GM23338 (cell line): ENCODE measurements around the gene CYCS.

ENCODE experiments used
- CREB1 ChIP-seq: fragments of 250-450 bp; sonication (Bioruptor Pico); IDR thresholded peaks from 2 replicates; pipeline ENCODE4 v1.5.0; 2020; ENCODE audit warnings: low read depth, mild to moderate bottlenecking, moderate library complexity
- CTCF ChIP-seq, 2 experiments: fragments of 200-600 bp in 1 of 2; sonication (generic) in 1 of 2; conservative IDR thresholded peaks; 2 replicates each; pipeline versions ENCODE4 v1.5.1 to v1.6.1; 2016 to 2017; ENCODE audit warnings: antibody characterized with exemption in 2 of 2, low read depth in 2 of 2, mild to moderate bottlenecking in 2 of 2, moderate library complexity in 1 of 2
- EZH2 ChIP-seq: fragments of 200-600 bp; sonication (generic); IDR thresholded peaks from one replicate; pipeline ENCODE4 v1.8.0; 2017; ENCODE audit warnings: antibody characterized with exemption, mild to moderate bottlenecking, low read depth; ENCODE audit not compliant: unreplicated experiment
- EZH2phosphoT487 ChIP-seq: fragments of 200-600 bp; sonication (generic); IDR thresholded peaks from one replicate; pipeline ENCODE4 v1.8.1; 2018; ENCODE audit warnings: antibody characterized with exemption; ENCODE audit not compliant: unreplicated experiment
- NANOG ChIP-seq: IDR thresholded peaks from 2 replicates; pipeline ENCODE4 v1.6.1; 2016; ENCODE audit warnings: antibody characterized with exemption, borderline replicate concordance
- POLR2AphosphoS5 ChIP-seq: IDR thresholded peaks from 2 replicates; pipeline ENCODE4 v1.6.1; 2016; ENCODE audit warnings: antibody characterized with exemption, low read depth
- ZNF114 ChIP-seq: fragments of 250-450 bp; sonication (Bioruptor Pico); IDR thresholded peaks from 2 replicates; pipeline ENCODE4 v1.5.0; 2020; ENCODE audit warnings: mild to moderate bottlenecking, moderate library complexity
- TF ChIP-seq, protein P1 (sequence below): IDR thresholded peaks from one replicate; pipeline ENCODE4 v1.6.1; 2018; ENCODE audit warnings: antibody characterized with exemption; ENCODE audit not compliant: unreplicated experiment
- TF ChIP-seq, protein P2 (sequence below): IDR thresholded peaks from 2 replicates; pipeline ENCODE4 v1.6.1; 2016; ENCODE audit warnings: antibody characterized with exemption

DNA sequence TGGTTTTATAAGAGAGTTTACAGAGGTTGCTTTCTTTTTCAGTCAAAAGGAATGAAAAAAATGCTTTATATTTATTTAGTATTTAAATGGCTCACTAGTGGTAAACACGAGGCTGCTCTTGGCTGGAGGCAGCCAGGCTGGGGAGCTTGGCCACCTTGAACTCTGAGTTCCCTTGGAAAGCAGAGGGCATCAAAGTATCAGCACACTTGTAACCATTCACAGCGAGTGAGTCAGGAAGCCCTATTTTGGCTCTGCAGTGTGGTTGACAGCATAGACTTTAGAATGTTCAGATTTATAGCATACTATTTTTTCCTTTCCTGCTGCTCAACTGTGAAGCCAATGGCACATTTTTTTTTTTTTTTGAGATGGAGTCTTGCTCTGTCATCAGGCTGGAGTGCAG is 51.6 kb downstream of the CYCS start:
- TF ChIP-seq CTCF (conservative IDR thresholded peaks at IDR 0.05; ENCODE audit: low read depth in 2 of 2), result no peak
- no peak for TF ChIP-seq EZH2phosphoT487
- no peak for TF ChIP-seq POLR2AphosphoS5
- no peak for TF ChIP-seq ZNF114 (CRISPR knock-in tag)
- TF ChIP-seq EZH2, result no peak
- TF ChIP-seq, protein P1, sequence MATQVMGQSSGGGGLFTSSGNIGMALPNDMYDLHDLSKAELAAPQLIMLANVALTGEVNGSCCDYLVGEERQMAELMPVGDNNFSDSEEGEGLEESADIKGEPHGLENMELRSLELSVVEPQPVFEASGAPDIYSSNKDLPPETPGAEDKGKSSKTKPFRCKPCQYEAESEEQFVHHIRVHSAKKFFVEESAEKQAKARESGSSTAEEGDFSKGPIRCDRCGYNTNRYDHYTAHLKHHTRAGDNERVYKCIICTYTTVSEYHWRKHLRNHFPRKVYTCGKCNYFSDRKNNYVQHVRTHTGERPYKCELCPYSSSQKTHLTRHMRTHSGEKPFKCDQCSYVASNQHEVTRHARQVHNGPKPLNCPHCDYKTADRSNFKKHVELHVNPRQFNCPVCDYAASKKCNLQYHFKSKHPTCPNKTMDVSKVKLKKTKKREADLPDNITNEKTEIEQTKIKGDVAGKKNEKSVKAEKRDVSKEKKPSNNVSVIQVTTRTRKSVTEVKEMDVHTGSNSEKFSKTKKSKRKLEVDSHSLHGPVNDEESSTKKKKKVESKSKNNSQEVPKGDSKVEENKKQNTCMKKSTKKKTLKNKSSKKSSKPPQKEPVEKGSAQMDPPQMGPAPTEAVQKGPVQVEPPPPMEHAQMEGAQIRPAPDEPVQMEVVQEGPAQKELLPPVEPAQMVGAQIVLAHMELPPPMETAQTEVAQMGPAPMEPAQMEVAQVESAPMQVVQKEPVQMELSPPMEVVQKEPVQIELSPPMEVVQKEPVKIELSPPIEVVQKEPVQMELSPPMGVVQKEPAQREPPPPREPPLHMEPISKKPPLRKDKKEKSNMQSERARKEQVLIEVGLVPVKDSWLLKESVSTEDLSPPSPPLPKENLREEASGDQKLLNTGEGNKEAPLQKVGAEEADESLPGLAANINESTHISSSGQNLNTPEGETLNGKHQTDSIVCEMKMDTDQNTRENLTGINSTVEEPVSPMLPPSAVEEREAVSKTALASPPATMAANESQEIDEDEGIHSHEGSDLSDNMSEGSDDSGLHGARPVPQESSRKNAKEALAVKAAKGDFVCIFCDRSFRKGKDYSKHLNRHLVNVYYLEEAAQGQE, result no peak
- TF ChIP-seq CREB1 (CRISPR knock-in tag), result no peak
- TF ChIP-seq, protein P2, sequence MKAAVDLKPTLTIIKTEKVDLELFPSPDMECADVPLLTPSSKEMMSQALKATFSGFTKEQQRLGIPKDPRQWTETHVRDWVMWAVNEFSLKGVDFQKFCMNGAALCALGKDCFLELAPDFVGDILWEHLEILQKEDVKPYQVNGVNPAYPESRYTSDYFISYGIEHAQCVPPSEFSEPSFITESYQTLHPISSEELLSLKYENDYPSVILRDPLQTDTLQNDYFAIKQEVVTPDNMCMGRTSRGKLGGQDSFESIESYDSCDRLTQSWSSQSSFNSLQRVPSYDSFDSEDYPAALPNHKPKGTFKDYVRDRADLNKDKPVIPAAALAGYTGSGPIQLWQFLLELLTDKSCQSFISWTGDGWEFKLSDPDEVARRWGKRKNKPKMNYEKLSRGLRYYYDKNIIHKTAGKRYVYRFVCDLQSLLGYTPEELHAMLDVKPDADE, result no peak
- no peak for TF ChIP-seq NANOG
